HG02642 (cell line): ENCODE measurements around the gene MFF.
"Not testable (repeated sequence)": the region's sequence is repeated elsewhere in the genome, so short reads cannot be mapped to it uniquely, and the experiment has no call there.

ENCODE experiments used
- ATAC-seq: cut with Tn5 transposase; IDR thresholded peaks from one replicate; pipeline ENCODE4 v1.9.1; 2021; ENCODE audit warnings: mild to moderate bottlenecking; ENCODE audit not compliant: unreplicated experiment, poor library complexity

MFF gene

DNA sequence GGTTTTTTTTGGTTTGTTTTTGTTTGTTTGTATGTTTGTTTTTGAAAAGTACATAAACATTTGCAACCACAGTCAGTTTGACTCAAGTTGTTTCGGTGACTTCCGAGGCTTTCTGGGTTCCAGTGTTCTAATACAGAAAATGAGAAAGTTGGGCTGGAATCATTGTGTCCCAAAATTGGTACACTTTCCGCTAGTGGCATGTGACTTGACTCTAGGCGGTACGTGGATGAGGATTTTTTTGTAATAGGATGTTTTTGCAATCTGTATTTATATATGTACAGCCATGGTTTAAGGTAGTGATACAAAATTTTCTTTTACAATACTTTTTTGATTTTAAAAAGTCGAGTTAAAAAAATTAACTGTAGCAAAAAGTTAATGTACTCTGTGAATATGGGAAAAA, 1.7 kb downstream of the MFF start:
- no peak for ATAC-seq

DNA sequence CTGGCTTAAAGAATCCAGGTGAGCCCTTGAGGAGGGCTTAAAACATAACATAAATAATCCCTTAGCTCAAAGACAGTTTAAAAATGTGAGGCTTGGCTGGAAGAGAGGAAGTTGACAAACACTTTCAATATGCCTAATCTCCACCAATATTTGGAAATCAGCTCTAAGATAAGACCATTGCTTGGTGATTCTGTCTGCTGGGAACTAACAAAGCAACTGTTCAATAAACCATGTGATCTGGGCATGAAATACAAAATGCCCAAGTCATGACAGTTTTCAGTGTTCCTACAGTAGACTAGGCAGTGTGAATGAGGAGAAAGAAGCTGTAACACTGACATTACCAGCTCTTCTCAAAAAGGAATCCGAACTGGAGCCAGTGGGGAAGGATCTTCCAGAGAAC, 10.7 kb downstream of the MFF start:
- ATAC-seq, result no peak

DNA sequence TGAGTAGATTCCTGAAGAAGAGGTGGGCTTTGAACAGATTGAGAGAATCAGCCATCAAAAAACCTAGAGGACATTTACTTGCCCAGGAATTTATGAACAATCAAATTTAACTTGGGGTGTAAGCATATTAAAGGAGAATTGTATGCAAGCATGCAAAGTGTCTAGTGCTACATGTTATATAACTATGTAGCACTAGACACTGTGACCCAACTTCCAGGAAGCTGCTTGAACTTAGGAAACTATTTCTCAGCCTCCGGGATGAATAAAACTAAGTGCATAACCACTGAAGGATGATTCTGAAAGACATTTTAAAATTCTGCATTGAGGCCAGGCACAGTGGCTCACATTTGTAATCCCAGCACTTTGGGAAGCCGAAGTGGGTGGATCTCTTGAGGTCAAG, 12.4 kb downstream of the MFF start:
- no peak for ATAC-seq

DNA sequence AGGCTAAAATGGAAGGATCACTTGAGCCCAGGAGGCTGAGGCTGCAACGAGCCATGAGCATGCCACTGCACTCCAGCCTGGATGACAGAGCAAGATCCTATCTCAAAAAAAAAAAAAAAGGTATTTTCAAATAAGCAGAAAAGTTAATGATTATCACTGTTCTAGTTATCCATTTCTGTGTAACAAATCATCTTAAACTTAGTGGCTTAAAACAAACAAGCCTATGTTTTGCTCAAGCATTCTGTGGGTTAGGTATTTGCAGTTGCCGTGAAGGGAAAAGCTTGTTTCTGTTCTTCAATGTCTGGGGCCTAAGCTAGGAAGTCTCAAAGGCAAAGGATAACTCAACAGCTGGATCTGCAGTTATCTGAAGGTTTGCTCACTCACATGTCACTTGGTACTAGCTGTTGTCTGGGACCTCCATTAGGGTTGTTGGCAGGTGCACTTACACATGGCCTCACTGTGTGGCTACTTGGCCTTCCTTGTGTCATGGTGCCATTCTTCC, 14.1 kb downstream of the MFF start:
- no peak for ATAC-seq

DNA sequence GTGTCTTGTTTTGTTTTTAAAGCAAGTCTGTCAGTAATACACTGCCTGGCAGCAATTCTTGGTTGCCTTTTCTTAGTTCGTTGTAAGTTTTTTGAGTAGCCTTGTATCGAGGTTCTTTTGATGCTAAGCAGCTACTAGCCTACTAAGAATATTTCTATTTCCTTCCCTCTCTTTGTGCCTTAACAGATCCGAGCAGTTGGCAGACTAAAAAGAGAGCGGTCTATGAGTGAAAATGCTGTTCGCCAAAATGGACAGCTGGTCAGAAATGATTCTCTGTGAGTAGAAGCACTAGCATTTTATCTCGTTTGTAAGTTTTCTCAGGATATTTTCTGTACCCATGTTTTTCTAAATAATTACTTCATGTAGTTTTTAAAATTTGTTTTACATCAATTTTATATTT, 15.1 kb downstream of the MFF start:
- no peak for ATAC-seq

DNA sequence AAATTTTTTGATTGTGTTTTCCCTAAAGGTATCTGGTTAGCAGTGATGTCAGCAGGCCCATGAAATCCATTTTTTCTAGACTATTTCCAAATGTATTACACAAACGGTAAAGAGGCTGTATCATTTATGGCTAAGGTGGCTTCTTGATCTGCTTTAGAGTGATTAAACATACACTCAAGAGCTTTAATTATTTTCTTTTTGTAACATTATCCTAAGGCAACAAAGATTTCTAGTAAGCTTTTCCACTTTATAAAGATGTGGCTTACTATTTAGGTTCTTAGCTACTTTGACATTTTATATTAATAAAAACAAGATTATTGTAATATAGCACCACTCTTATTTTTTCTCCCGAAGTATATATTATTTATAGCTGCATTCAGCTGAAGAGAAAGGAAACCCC, 16.5 kb downstream of the MFF start:
- no peak for ATAC-seq

DNA sequence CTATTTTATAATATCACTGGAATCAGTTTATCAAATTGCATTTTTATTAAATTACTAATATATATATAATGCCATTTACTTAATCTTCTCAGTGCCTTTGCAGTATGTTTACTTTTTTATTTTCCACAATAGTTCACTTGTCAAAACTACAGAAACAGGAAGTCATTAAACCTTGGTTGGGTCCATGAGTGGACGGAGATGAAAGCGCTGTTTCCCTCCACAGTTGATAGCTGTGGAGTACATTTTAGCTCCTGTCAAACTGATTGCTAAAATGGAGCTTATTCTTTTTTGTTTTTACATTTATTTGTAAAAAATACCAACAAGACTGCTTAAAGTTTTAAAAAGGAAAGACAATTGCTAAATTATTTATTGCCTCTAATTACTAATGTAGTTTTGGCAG, 19.2 kb downstream of the MFF start:
- no peak for ATAC-seq

DNA sequence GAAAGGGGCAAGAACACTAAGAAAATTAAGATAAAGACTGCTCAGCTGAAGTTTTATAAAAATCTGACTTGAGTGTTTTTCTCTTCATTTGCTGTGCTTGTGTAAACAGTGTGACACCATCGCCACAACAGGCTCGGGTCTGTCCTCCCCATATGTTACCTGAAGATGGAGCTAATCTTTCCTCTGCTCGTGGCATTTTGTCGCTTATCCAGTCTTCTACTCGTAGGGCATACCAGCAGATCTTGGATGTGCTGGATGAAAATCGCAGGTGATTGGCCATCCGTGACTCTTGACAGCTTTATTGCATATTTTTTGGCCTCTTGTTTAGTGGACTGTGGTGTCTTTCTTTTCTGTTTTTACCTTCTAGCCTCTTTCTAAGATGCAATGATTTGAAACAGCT, 22.1 kb downstream of the MFF start:
- ATAC-seq, result no peak

DNA sequence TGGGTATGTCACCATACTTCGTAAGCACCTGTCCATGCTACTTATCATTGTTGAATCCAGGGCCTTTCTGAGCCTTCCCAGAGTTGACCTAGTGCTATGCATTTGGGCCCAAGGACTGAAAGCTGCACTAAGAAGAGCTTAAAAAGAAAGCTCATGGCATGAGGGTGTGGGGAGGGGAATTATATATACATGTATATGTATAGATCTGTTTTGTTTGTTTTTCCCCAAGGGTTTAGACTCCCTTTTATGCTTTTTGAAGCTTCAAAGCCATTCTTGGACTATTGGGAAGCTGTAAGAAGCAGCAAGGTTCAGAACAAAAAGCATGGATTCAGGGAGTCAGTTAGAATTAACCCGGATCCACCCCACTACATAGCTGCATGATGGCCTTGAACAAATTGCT, 23.3 kb downstream of the MFF start:
- no peak for ATAC-seq

DNA sequence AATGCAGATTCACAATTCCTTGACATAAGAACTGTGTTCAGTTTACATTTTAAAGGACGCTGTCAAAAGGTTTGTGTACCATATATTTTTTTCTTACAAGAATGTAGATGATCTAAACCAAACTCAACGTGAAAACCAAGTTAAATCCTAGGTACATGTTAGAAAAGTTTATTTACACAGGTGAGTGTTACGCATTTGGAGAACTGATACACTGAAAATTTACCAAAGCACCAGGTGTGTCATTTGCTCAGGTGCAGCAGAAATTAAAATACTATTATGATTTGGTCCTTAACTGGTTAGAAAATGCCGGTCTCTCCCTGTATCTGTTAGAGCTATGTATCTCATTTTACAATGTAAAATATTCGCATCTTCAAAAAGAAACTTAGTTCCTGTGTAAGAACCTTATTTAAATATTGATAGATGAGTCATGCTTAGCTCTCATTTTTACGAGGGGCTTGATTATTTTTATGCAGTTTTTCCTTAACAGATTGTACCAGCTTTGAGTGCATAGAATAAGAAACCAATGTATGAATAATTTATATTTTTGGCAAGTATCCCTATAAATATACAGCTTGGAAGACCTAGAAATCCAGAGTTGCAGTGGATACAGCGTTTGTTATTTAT, 25.1 kb downstream of the MFF start:
- no peak for ATAC-seq

DNA sequence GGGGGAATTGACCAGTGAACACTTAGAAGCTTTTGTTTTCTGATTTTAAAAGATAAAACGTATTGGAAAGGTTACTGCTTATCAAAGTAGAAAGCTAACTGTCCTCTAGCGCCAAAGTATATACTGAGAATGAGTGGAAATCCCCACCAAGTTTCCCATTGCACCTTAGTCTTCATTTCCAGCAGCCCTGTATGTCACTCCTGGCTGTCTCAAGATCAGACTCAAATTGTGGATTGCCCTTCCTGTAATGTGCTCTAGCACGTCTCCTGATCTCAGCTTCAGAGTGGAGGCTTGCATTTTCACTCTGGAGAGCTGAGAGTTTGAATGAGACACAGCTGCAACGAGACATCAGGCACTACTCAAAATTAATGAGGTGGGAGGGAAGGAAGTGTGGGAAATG, 26.6 kb downstream of the MFF start:
- peak; percentile 92 for ATAC-seq

DNA sequence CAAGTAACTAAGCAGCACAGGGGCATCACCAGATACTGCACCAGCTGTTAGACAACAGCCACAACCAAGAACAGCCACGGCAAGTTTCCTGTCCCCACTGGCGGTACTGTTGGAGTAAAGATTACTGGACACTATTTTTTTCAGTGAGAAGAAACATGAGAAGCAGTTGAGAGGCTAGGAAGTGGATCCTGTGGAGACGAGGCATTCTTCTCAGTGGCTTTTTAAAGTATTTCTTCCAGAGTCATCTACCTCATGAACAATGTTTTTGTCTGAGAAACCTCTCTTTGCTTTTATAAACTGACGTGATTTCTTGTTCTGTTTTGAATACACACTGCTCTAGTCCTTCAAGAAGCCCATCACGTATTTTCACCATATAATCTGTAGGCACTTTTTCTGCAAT, 35.3 kb downstream of the MFF start:
- ATAC-seq, result no peak

DNA sequence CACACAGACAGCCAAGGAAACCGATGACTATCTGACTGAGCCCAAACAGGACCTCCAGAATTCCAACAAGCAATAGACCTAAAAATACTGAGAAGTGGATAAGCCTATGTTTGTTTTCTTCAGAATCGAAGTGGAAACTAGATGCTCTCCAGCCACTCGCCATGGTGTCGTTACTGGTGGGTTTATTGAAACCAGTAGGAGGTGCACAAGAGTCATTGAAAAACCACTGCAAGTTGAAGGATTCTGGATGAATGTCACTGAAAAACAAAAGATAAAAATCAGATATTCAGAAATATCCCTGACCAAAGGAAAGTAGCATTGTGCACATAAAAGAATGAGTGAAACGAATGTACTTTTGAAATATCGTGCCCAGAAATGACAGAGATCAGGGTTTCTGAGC, 38.7 kb downstream of the MFF start:
- no peak for ATAC-seq

DNA sequence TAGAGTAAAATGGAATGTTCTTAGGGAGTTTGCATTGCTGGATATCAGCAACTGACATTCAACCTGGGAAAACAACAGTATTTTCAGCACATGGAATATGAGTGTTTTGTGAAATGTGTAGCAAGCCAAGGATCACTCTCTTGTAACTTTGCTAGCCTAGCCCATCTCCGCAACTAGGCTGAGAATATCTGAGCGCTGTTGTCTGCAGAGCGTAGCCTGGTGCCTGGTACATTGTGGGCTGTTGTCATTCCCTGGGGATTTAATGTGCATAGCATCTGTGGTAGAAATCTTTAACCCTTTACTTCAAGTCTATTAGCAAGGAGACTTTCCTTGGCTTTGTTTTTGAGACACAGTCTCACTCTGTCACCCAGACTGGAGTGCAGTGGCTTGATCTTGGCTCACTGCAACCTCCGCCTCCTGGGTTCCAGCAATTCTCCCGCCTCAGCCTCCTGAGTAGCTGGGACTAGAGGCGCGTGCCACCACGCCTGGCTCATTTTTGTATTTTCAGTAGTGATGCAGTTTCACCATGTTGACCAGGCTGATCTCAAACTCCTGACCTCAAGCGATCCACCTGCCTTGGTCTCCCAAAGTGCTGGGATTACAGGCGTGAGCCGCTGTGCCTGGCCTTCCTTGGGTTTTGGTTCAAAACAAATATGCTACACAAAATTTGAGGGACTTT, 39.7 kb downstream of the MFF start:
- ATAC-seq, result not testable (repeated sequence)

DNA sequence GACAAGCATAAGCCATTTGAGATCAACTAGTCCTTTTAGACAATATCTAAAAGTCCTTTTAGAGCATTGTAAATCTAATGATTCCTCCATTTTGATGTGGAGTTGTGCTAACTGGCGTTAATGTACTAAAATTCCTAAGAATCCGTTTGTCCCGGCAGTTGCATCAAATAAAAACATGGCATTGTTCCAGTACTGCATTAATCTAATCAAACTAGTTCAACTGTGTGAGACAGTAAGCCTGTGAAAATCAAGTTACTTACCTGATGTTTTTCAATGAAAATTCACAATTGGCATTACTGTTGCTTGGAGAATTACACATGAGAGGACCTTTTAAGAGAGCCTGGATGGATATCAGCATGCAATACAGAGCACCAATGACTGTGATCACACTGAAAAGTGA, 40.8 kb downstream of the MFF start:
- no peak for ATAC-seq

DNA sequence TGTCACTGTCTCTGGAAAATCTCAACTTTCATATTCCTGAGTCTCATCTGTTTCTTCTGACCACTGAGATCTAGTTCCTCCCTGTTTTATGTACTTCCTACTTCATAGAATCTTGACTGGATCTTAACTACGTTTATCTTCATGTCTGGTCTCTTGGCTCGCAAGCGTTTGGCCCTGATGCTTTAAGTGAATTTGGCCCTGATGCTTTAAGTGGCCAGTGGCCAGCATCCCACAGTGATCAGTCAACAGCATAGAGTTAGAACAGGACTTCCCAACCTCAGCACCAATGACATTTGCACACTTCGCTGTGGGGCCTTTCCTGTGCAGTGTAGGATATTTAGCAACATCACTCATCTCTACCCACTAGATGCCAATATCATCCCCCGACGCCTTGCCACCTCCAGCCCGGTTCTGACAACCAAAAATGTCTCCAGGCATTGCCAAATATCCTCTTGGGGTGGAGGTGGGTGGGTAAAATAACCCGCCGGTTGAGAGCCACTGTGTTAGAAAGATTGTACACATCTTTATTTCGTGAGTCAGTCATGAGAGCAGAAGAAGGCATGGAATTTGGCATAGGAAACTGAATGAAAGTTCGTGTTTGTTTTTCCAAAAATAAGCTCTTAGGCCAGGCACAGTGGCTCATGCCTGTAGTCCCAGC, 41.8 kb downstream of the MFF start:
- no peak for ATAC-seq

DNA sequence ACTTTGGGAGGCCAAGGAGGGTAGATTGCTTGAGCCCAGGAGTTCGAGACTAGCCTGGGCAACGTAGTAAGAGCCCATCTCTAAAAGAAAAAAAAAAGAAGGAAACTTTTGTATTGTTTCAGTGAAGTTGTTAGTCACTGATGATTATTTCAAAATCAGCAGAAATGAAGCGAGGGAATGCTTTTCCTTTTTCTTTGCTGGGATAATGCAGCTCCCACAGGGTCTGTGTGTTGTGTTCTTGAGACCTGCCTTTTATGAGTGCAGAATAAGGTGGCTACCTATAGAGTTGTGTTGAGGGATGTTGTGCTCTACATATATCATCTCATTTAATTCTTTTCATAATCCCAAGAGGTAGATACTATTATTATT, 42.4 kb downstream of the MFF start:
- no peak for ATAC-seq

DNA sequence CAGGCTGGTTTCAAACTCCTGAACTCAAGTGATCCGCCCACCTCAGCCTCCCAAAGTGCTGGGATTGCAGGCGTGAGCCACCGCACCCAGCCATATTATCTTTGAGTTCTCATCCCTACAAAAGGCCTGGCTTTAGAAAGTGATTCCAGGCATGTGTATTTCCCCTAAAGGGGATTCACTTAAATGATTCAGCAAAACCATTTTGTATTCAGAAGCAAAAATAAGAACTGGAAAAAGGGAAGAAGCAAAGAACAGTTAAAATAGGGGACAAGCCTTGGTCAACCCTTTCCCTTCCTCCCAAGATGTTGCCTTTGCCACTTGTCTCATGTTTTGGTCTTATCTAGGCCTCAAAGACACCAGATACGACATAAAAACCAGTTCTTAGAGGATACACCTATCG, 43.5 kb downstream of the MFF start:
- no peak for ATAC-seq

DNA sequence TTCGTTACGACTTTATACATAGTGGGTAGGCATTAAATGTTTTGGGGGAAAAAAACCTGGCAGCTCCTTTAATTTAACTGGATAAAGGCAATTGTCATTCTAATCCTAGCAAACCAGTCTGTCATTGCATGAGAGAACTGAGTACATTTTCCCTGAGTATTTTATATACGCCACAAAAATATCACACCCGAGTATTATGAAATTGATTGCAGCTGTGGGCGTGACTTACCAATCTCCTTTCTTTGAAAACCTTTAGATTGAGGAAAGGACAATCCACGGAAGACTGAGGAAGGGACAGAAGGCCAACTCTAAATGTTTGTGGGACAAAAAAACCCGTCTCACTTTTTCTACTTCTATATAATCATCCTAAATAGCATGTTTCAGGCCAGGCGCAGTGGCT, 45.0 kb downstream of the MFF start:
- no peak for ATAC-seq

DNA sequence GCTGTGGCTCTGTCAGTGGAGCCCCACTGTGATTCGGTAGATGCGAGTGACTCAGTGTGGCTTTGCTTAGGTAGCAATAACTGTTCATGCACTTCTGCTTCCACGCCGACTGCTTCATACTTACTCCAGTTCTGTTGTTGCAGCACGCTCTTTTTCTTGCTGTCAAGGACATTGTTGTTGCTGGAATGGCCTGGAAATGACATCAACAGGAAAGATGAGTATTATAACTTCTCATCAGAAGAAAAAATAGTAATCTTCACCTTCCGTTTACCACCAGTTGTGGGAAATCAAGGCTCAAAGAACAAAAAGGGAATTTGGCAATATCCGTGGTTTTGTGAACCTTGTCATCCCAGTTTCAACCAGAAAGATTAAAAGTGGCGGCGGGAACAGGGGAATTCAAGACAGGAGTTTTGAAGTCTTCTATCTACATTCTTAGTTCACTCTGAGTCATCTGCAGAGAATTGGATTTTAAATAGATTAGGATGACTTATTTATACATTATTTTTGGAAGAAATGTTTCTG, 45.8 kb downstream of the MFF start:
- ATAC-seq, result no peak

DNA sequence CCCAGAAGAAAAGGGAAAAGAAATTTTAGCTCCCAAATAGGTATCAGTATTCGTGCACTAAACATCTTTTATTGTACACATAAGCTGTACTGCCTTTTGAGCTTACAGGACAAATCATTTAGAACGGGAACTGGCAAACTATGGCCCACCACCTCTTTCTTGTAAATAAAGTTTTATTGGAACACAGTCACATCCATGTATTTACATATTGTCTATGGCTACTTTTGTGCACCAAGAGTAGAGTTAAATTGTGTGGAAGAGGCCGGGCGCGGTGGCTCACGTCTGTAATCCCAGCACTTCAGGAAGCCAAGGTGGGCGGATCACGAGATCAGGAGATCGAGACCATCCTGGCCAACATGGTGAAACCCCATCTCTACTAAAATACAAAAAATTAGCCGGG, 48.3 kb downstream of the MFF start:
- ATAC-seq, result no peak

DNA sequence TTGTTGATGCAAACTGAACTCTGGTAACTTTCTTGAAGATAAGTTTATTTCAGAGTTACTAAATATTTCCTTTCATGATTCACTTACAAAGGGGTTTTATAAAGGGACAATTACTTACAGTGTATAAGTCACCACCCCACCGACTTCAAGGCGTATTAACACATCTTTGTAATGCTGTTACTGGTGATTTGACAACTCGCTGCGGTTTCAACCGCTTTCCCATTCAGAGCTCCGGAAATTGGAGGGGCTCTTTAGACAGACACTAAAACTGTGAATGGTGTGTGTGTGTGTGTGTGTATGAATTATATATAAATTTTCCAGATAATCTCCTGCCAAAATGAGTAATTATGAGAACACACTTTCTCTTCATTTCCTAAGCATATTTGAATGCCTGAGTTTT, 49.1 kb downstream of the MFF start:
- ATAC-seq, result no peak
